ENCODE data around the gene SCIN. TPM values are rescaled to one million over a fixed set of nuclear protein-coding genes. Genes with fewer than 3 reads are reported as not detected.

Gene SCIN
- total and polyA plus RNA-seq, 2 donors (not counting 1 experiment from before 2014, with no cell fraction given) = 0.49 to 0.97 TPM

- Histone ChIP-seq H3K4me1 (ENCODE audit: control insufficient read depth in 2 of 2, insufficient read depth in 2 of 2, low read length in 2 of 2) (peaks cover 2 to 3% of the 10 kb centered on the region in 2 donors), H3K27ac (ENCODE audit: low read length in 2 of 2) (no peak overlapping the region), H3K4me2 (replicated peaks; ENCODE audit: low read depth, low read length, poor library complexity, severe bottlenecking) (no peak overlapping the region), H2AFZ (ENCODE audit: insufficient read depth, low read depth, low read length, poor library complexity, severe bottlenecking) (no peak overlapping the region), H3K9ac (ENCODE audit: low read length) (no peak overlapping the region), H3K27me3 (replicated peaks in 1 of 4; ENCODE audit: control extremely low read depth in 1 of 4, control insufficient read depth in 3 of 4, insufficient read depth in 4 of 4, low read length in 3 of 4) (no peaks in the 10 kb centered on the region), H3K36me3 (replicated peaks in 1 of 2; ENCODE audit: control extremely low read depth in 1 of 2, control insufficient read depth in 1 of 2, extremely low read depth in 1 of 2, insufficient read depth in 2 of 2, low read length in 1 of 2) (no peaks in the 10 kb centered on the region), H3K4me3 (ENCODE audit: control extremely low read depth in 1 of 5, extremely low read depth in 1 of 5, insufficient read depth in 1 of 5, low read depth in 2 of 5, low read length in 4 of 5) (no peak overlapping the region), H3K9me3 (ENCODE audit: control extremely low read depth in 1 of 3, control insufficient read depth in 2 of 3, insufficient read depth in 1 of 3, low read length in 2 of 3) (no peaks in the 10 kb centered on the region), H4K20me1 (ENCODE audit: control insufficient read depth, insufficient read depth, low read length, poor library complexity, severe bottlenecking) (no peaks in the 10 kb centered on the region), H3K79me2 (ENCODE audit: control insufficient read depth, insufficient read depth, low read length) (no peaks in the 10 kb centered on the region)
- no peak overlapping the region for H3K27ac Mint-ChIP-seq
- no peak overlapping the region for H3K4me3 Mint-ChIP-seq
- TF ChIP-seq EZH2 (IDR thresholded peaks at IDR 0.05; ENCODE audit: borderline replicate concordance, insufficient read depth, low read depth, low read length, poor library complexity, severe bottlenecking) = no peak
- TF ChIP-seq, protein P1, sequence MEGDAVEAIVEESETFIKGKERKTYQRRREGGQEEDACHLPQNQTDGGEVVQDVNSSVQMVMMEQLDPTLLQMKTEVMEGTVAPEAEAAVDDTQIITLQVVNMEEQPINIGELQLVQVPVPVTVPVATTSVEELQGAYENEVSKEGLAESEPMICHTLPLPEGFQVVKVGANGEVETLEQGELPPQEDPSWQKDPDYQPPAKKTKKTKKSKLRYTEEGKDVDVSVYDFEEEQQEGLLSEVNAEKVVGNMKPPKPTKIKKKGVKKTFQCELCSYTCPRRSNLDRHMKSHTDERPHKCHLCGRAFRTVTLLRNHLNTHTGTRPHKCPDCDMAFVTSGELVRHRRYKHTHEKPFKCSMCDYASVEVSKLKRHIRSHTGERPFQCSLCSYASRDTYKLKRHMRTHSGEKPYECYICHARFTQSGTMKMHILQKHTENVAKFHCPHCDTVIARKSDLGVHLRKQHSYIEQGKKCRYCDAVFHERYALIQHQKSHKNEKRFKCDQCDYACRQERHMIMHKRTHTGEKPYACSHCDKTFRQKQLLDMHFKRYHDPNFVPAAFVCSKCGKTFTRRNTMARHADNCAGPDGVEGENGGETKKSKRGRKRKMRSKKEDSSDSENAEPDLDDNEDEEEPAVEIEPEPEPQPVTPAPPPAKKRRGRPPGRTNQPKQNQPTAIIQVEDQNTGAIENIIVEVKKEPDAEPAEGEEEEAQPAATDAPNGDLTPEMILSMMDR (IDR thresholded peaks at IDR 0.05) = no peak
- 100% methylated on average over 2 of the region's 4 CpGs for WGBS (ENCODE audit: insufficient coverage)
- intact Hi-C loops (cut with micrococcal nuclease) = no loop called here
- ATAC-seq (ENCODE audit: low read depth) = no peak
- H3K9me3 Mint-ChIP-seq (ENCODE audit: insufficient read depth) = no peaks in the 10 kb centered on the region
- POLR2A ChIA-PET = no interaction called here
- CTCF ChIA-PET = interaction anchor here (0.8 to 0.9 kb wide), 2 partner anchors 10 to 13 kb away, joined by 3 to 4 read pairs; no protein-coding TSS in a partner anchor
- H3K4me1 Mint-ChIP-seq = no peaks in the 10 kb centered on the region
- no peak for DNase-seq
- peaks cover 3% of the 10 kb centered on the region for H3K27me3 Mint-ChIP-seq
Observed at GRCh38 chr7:12648704-12649261, 78.3 kb downstream of the SCIN start.

- no peak for DNase-seq
- ChIA-PET CTCF (interaction anchor here (0.8 to 0.9 kb wide), 2 partner anchors 11 to 14 kb away, joined by 3 to 4 read pairs; no protein-coding TSS in a partner anchor), POLR2A (no interaction called here)
- no peak overlapping the region for H3K4me2 ChIP-seq (replicated peaks; ENCODE audit: low read depth, low read length, poor library complexity, severe bottlenecking)
- intact Hi-C loops (cut with micrococcal nuclease) = no loop called here
- H3K4me1 ChIP-seq (ENCODE audit: control insufficient read depth in 2 of 2, insufficient read depth in 2 of 2, low read length in 2 of 2) = no peaks in the 10 kb centered on the region
- H3K27ac ChIP-seq (ENCODE audit: low read length in 2 of 2) = no peak overlapping the region
- Mint-ChIP-seq H3K4me1 (no peaks in the 10 kb centered on the region), H3K4me3 (no peak overlapping the region), H3K27ac (no peak overlapping the region), H3K27me3 (peaks cover 3% of the 10 kb centered on the region), H3K9me3 (ENCODE audit: insufficient read depth) (no peaks in the 10 kb centered on the region)
- ATAC-seq (ENCODE audit: low read depth) = no peak
- no peaks in the 10 kb centered on the region for H3K27me3 ChIP-seq (replicated peaks in 1 of 4; ENCODE audit: control extremely low read depth in 1 of 4, control insufficient read depth in 3 of 4, insufficient read depth in 4 of 4, low read length in 3 of 4)
- no peak overlapping the region for H3K4me3 ChIP-seq (ENCODE audit: control extremely low read depth in 1 of 5, extremely low read depth in 1 of 5, insufficient read depth in 1 of 5, low read depth in 2 of 5, low read length in 4 of 5)
- H2AFZ ChIP-seq (ENCODE audit: insufficient read depth, low read depth, low read length, poor library complexity, severe bottlenecking) = no peak overlapping the region
- TF ChIP-seq EZH2 (IDR thresholded peaks at IDR 0.05; ENCODE audit: borderline replicate concordance, insufficient read depth, low read depth, low read length, poor library complexity, severe bottlenecking) = no peak
- TF ChIP-seq, protein P1 (IDR thresholded peaks at IDR 0.05) = no peak
- no peaks in the 10 kb centered on the region for H3K36me3 ChIP-seq (replicated peaks in 1 of 2; ENCODE audit: control extremely low read depth in 1 of 2, control insufficient read depth in 1 of 2, extremely low read depth in 1 of 2, insufficient read depth in 2 of 2, low read length in 1 of 2)
- no peaks in the 10 kb centered on the region for H4K20me1 ChIP-seq (ENCODE audit: control insufficient read depth, insufficient read depth, low read length, poor library complexity, severe bottlenecking)
- no peaks in the 10 kb centered on the region for H3K79me2 ChIP-seq (ENCODE audit: control insufficient read depth, insufficient read depth, low read length)
- H3K9me3 ChIP-seq (ENCODE audit: control extremely low read depth in 1 of 3, control insufficient read depth in 2 of 3, insufficient read depth in 1 of 3, low read length in 2 of 3) = no peaks in the 10 kb centered on the region
- H3K9ac ChIP-seq (ENCODE audit: low read length) = no peak overlapping the region
Observed at GRCh38 chr7:12649348-12649747, 78.8 kb downstream of the SCIN start.
